SK-N-SH (cell line): ENCODE results near the gene PDE9A. TPM values are rescaled to one million over a fixed set of nuclear protein-coding genes. Genes with fewer than 3 reads are reported as not detected.

ENCODE experiments used
- CTCF ChIA-PET: fragments of 300-600, 350-600 bp; formaldehyde crosslinking; extraction: SDS; loops from one replicate; lab custom pipeline; 2021; lab: Yijun Ruan, JAX
- POLR2A ChIA-PET: fragments of 350-600 bp; sonication (Branson Sonifier 250); formaldehyde crosslinking; extraction: SDS; loops from one replicate; lab custom pipeline; 2020; ENCODE audit warnings: antibody characterized with exemption, inconsistent platforms; lab: Yijun Ruan, JAX
- DNase-seq: peaks from one replicate; pipeline ENCODE4 v3.0.0; 2012
- H2AFZ ChIP-seq: fragments of 200-600 bp; sonication (generic); 2 replicates; pipeline ENCODE4 v1.8.1; 2016; ENCODE audit warnings: antibody characterized with exemption, mild to moderate bottlenecking, low read depth
- H3F3A ChIP-seq: fragments of 200-600 bp; sonication (generic); replicated peaks from 2 replicates; pipeline ENCODE3; 2016; ENCODE audit warnings: antibody characterized with exemption, mild to moderate bottlenecking; ENCODE audit not compliant: insufficient read depth
- H3K27ac ChIP-seq, 2 experiments: fragments of 200-500 bp in 1 of 2; fragments of 200-600 bp in 1 of 2; sonication (Bioruptor generic) in 1 of 2; sonication (generic), shearing (Covaris generic) in 1 of 2; 2 replicates each; pipeline versions ENCODE4 v1.5.1 to v1.6.1; 2014 to 2016; ENCODE audit warnings: low read depth in 2 of 2, inconsistent platforms in 1 of 2, low read length in 1 of 2, mild to moderate bottlenecking in 1 of 2, mixed read lengths in 1 of 2
- H3K27me3 ChIP-seq: fragments of 200-600 bp; sonication (generic), shearing (Covaris generic); 2 replicates; pipeline ENCODE4 v1.6.1; 2016; ENCODE audit warnings: mixed run types; ENCODE audit not compliant: insufficient read depth
- H3K36me3 ChIP-seq, 2 experiments: fragments of 200-500 bp in 1 of 2; fragments of 200-600 bp in 1 of 2; sonication (Bioruptor generic) in 1 of 2; sonication (generic) in 1 of 2; replicated peaks in 1 of 2; 2 replicates each; pipeline versions ENCODE3 to v1.5.1; 2014 to 2016; ENCODE audit warnings: low read length in 1 of 2, mild to moderate bottlenecking in 1 of 2; ENCODE audit not compliant: insufficient read depth in 2 of 2, control insufficient read depth in 1 of 2
- H3K4me1 ChIP-seq, 2 experiments: fragments of 200-500 bp in 1 of 2; fragments of 200-600 bp in 1 of 2; sonication (Bioruptor generic) in 1 of 2; sonication (generic), shearing (Covaris generic) in 1 of 2; 2 replicates each; pipeline versions ENCODE4 v1.5.1 to v1.6.1; 2014 to 2016; ENCODE audit warnings: low read depth in 1 of 2, low read length in 1 of 2, mixed run types in 1 of 2; ENCODE audit not compliant: insufficient read depth in 2 of 2, control insufficient read depth in 1 of 2
- H3K4me2 ChIP-seq: fragments of 200-600 bp; sonication (generic), shearing (Covaris generic); 2 replicates; pipeline ENCODE4 v1.6.1; 2017; ENCODE audit warnings: mixed run types
- H3K4me3 ChIP-seq, 2 experiments: fragments of 200-500 bp in 1 of 2; fragments of 200-600 bp in 1 of 2; sonication (Bioruptor generic) in 1 of 2; sonication (generic), shearing (Covaris generic) in 1 of 2; 2 replicates each; pipeline versions ENCODE4 v1.5.1 to v1.8.1; 2014 to 2016; ENCODE audit warnings: low read depth in 2 of 2, inconsistent platforms in 1 of 2, low read length in 1 of 2, mild to moderate bottlenecking in 1 of 2, mixed read lengths in 1 of 2, moderate library complexity in 1 of 2
- H3K79me2 ChIP-seq: fragments of 200-600 bp; sonication (generic); 2 replicates; pipeline ENCODE4 v1.8.1; 2017; ENCODE audit warnings: mild to moderate bottlenecking; ENCODE audit not compliant: insufficient read depth
- H3K9ac ChIP-seq: fragments of 200-600 bp; sonication (generic); 2 replicates; pipeline ENCODE4 v1.6.1; 2017; ENCODE audit warnings: mixed run types
- H3K9me2 ChIP-seq: fragments of 200-600 bp; sonication (generic); 2 replicates; pipeline ENCODE4 v1.6.1; 2017; ENCODE audit warnings: mixed run types
- H3K9me3 ChIP-seq: fragments of 200-600 bp; sonication (generic); 2 replicates; pipeline ENCODE4 v1.6.1; 2017; ENCODE audit warnings: mixed run types, mild to moderate bottlenecking, moderate library complexity
- H4K20me1 ChIP-seq: fragments of 200-600 bp; sonication (generic); 2 replicates; pipeline ENCODE4 v1.6.1; 2017; ENCODE audit warnings: mild to moderate bottlenecking, mixed run types; ENCODE audit not compliant: insufficient read depth
- CHD2 ChIP-seq: fragments of 150-350 bp; IDR thresholded peaks from 2 replicates; pipeline ENCODE4 v1.6.1; 2018; ENCODE audit warnings: low read length; ENCODE audit not compliant: partially characterized antibody
- CTCF ChIP-seq: fragments of 200-600 bp; sonication (generic); IDR thresholded peaks from 2 replicates; pipeline ENCODE4 v1.6.1; 2017; ENCODE audit warnings: antibody characterized with exemption, mild to moderate bottlenecking, moderate library complexity
- ELF1 ChIP-seq: IDR thresholded peaks from 2 replicates; pipeline ENCODE4 v1.4.0; 2012
- EP300 ChIP-seq, 2 experiments: IDR thresholded peaks; 2 replicates each; pipeline versions ENCODE4 v1.4.0 to v1.6.1; 2012; ENCODE audit warnings: borderline replicate concordance in 1 of 2, low read depth in 1 of 2, low read length in 1 of 2
- GATA2 ChIP-seq: sonication (generic); formaldehyde crosslinking; IDR thresholded peaks from 2 replicates; pipeline ENCODE4 v1.5.0; 2020; ENCODE audit warnings: mild to moderate bottlenecking, missing genetic modification reagents
- JUND ChIP-seq: IDR thresholded peaks from 2 replicates; pipeline ENCODE4 v1.4.0; 2012
- MAX ChIP-seq: IDR thresholded peaks from 2 replicates; pipeline ENCODE4 v1.4.0; 2012; ENCODE audit warnings: low read depth
- PBX3 ChIP-seq: IDR thresholded peaks from 2 replicates; pipeline ENCODE4; 2012
- POLR2AphosphoS5 ChIP-seq: IDR thresholded peaks from 2 replicates; pipeline ENCODE4 v1.6.1; 2012; ENCODE audit warnings: low read depth, low read length
- REST ChIP-seq: IDR thresholded peaks from 2 replicates; pipeline ENCODE4 v1.6.1; 2012; ENCODE audit warnings: mild to moderate bottlenecking, low read depth, low read length, moderate library complexity
- RFX5 ChIP-seq: IDR thresholded peaks from 2 replicates; pipeline ENCODE4 v1.6.1; 2012; ENCODE audit warnings: mild to moderate bottlenecking, improper control_type of control experiment, low read length
- SIN3A ChIP-seq: IDR thresholded peaks from 2 replicates; pipeline ENCODE4 v1.6.1; 2012; ENCODE audit warnings: low read depth, mild to moderate bottlenecking, low read length, moderate library complexity, borderline replicate concordance
- SMC3 ChIP-seq: IDR thresholded peaks from 2 replicates; pipeline ENCODE4 v1.6.1; 2012; ENCODE audit warnings: low read depth, low read length, improper control_type of control experiment
- TEAD4 ChIP-seq: IDR thresholded peaks from 2 replicates; pipeline ENCODE4 v1.4.0; 2012; ENCODE audit warnings: mild to moderate bottlenecking, borderline replicate concordance; ENCODE audit not compliant: insufficient read depth
- USF2 ChIP-seq: fragments of 150-350 bp; IDR thresholded peaks from 2 replicates; pipeline ENCODE4 v1.6.1; 2017; ENCODE audit warnings: antibody characterized with exemption, low read length, low read depth, borderline replicate concordance
- WGBS: methylation state at CpG from one replicate; pipeline ENCODE4 v1.1.6; 2017; ENCODE audit warnings: low lambda C conversion rate; 5-methylcytosine and 5-hydroxymethylcytosine counted together
- polyA plus RNA-seq, 3 experiments: library from polyadenylated mRNA; depleted of rRNA; stranded (reverse); fragments of >200 nt; gene quantifications; 2 replicates each; pipeline ENCODE4 v1.2.3, GENCODE V29; 2012
- TF ChIP-seq, protein P1 (sequence below): IDR thresholded peaks from 2 replicates; pipeline ENCODE4 v1.4.0; 2012; ENCODE audit warnings: low read depth, borderline replicate concordance

The PDE9A gene
- polyA plus RNA-seq, 1 of the 3 experiments (the other 2 are of a cell fraction), result 0.28 TPM

DNA sequence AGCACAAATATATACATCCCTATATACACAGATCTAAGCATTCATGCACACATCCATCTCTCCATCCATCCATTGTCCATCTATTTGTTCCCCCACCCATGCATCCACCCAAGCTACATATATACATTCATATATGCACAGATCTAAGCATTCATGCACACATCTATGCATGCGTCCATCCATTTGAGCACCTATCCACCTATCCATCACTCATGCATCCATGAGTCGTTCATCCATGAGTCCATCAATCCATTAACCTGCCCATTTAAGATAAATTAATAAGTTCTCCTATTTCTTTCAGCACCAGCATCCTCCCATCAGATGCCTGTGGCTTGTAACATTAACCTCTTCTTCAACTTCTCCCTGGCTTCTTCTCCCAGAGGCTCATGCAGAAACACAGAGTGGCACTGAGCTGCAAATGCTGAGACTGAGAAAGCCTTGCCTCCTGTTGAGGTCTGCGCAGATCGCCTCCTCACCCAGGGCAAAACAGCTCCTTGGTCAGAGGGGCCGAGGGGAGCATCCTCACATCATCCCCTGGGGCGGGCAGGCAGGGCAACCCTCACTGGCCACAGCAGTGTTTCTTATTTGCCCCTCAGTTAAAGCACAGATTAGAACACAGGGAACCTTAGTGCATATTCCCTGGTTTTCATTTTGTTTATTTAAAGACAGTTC is 17.4 kb upstream of the PDE9A start (continued):
- TF ChIP-seq REST (no peak), ELF1 (no peak), CTCF (no peak), TEAD4 (no peak), MAX (no peak), CHD2 (no peak)

DNA sequence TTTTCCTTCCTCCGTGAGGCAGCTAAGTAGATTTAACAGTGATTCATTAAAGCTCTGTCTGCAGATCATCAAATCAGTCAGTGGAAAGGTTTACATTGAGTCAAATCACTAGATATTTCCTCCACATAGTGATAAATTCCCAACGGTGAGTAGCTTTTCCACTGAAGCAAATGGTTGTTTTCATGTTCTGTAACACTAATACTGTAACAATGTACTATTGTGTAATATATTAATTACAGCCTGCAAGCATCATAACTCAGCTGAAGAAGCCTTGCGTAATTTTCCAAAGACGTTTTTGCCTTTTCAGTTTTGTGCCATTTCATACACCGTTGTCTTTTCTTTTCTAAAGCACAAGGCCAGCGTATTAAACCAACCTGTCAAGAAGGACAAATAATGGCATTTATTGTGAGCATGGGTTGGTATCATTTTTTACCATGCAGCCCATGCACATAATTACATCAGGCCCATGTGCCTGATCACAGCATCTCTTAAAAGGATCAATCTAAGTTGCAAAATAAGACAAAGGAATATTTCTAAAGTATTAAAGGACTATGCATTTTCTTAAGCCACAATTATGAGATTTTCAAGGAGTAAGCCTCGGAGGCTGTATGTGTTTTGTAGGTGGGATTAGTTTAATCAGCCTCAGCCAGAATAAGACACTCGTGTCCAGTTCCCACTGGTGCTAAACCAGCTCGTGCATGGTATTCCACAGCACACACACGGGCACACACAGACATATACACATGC is 16.7 kb upstream of the PDE9A start:
- Histone ChIP-seq H3K27ac (no peak overlapping the region), H3K4me1 (peaks cover 0 to 3% of the 10 kb centered on the region in 2 experiments; a peak in 1 of 4 replicates), H3K9ac (no peak overlapping the region), H2AFZ (no peak overlapping the region), H3K4me2 (no peak overlapping the region), H3K27me3 (no peaks in the 10 kb centered on the region), H3F3A (no peaks in the 10 kb centered on the region), H3K79me2 (no peaks in the 10 kb centered on the region), H3K36me3 (no peaks in the 10 kb centered on the region), H3K9me2 (no peaks in the 10 kb centered on the region), H3K9me3 (no peaks in the 10 kb centered on the region), H3K4me3 (no peak overlapping the region), H4K20me1 (no peaks in the 10 kb centered on the region)
- POLR2A ChIA-PET, result no interaction called here
- WGBS, result 31% methylated on average over 10 of the region's 10 CpGs
- DNase-seq, result no peak
- CTCF ChIA-PET, result interaction anchor here (0.8 to 1.0 kb wide), 3 partner anchors 11 to 16 kb away, joined by 3 read pairs; no protein-coding TSS in a partner anchor
- no peak for TF ChIP-seq CHD2
- TF ChIP-seq PBX3, result no peak
- TF ChIP-seq GATA2 (CRISPR knock-in tag), result no peak
- TF ChIP-seq RFX5, result no peak
- no peak for TF ChIP-seq ELF1
- no peak for TF ChIP-seq EP300 (IDR thresholded peaks at IDR 0.05; ENCODE audit: borderline replicate concordance in 1 of 2, low read depth in 1 of 2, low read length in 1 of 2)
- no peak for TF ChIP-seq USF2
- no peak for TF ChIP-seq MAX
- no peak for TF ChIP-seq POLR2AphosphoS5
- TF ChIP-seq, protein P1, sequence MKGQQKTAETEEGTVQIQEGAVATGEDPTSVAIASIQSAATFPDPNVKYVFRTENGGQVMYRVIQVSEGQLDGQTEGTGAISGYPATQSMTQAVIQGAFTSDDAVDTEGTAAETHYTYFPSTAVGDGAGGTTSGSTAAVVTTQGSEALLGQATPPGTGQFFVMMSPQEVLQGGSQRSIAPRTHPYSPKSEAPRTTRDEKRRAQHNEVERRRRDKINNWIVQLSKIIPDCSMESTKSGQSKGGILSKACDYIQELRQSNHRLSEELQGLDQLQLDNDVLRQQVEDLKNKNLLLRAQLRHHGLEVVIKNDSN, result no peak
- TF ChIP-seq SIN3A, result no peak
- no peak for TF ChIP-seq SMC3
- no peak for TF ChIP-seq JUND
